ENCODE results near the gene MYRFL. TPM values are rescaled to one million over a fixed set of nuclear protein-coding genes. Genes with fewer than 3 reads are reported as not detected.

The MYRFL gene
- total RNA-seq, 1 experiment from 2014 or later: not detected

GRCh38 chr12:69874606-69875005 is 49.6 kb downstream of the MYRFL start:
- Histone ChIP-seq H3K79me2 (ENCODE audit: low read depth) (no peaks in the 10 kb centered on the region), H3K27ac (no peak overlapping the region), H3K4me1 (replicated peaks; ENCODE audit: insufficient read depth) (no peaks in the 10 kb centered on the region), H3K27me3 (ENCODE audit: insufficient read depth, low read depth) (no peaks in the 10 kb centered on the region), H4K20me1 (ENCODE audit: insufficient read depth) (no peaks in the 10 kb centered on the region), H3K4me3 (no peak overlapping the region), H2AFZ (no peak overlapping the region), H3K36me3 (ENCODE audit: low read depth) (no peaks in the 10 kb centered on the region), H3K9me2 (ENCODE audit: insufficient read depth) (no peaks in the 10 kb centered on the region), H3K9me3 (ENCODE audit: insufficient read depth, low read depth) (no peaks in the 10 kb centered on the region), H3F3A (ENCODE audit: insufficient read depth, low read depth) (no peaks in the 10 kb centered on the region), H3K4me2 (no peak overlapping the region)
- DNase-seq: no peak
- BruUV-seq (replicated peaks): no TSS peak
- CTCF ChIA-PET: interaction anchor here (0.7 kb wide), 2 partner anchors 31 to 208 kb away, joined by 3 to 12 read pairs; no protein-coding TSS in a partner anchor
- no peak for TF ChIP-seq CTCF (conservative IDR thresholded peaks at IDR 0.05)
- TF ChIP-seq EZH2 (IDR thresholded peaks at IDR 0.05; ENCODE audit: low read depth): no peak
- intact Hi-C loops (cut with micrococcal nuclease; ENCODE audit: unreplicated experiment): loop anchor here (5.0 kb wide), 2 partner anchors 517 to 973 kb away; partner anchors contain the start of gene YEATS4
- POLR2A ChIA-PET (ENCODE audit: unreplicated experiment): interaction anchor here (0.8 kb wide), 1 partner anchor 525 kb away, joined by 10 read pairs; no protein-coding TSS in a partner anchor

- H3K9me3 ChIP-seq (ENCODE audit: insufficient read depth, low read depth): no peaks in the 10 kb centered on the region
- H3F3A ChIP-seq (ENCODE audit: insufficient read depth, low read depth): no peaks in the 10 kb centered on the region
- H3K27me3 ChIP-seq (ENCODE audit: insufficient read depth, low read depth): no peaks in the 10 kb centered on the region
- intact Hi-C loops (cut with micrococcal nuclease; ENCODE audit: unreplicated experiment): loop anchor here (5.0 kb wide), 2 partner anchors 518 to 972 kb away; partner anchors contain the start of gene YEATS4
- H3K9me2 ChIP-seq (ENCODE audit: insufficient read depth): no peaks in the 10 kb centered on the region
- H2AFZ ChIP-seq: no peak overlapping the region
- H3K36me3 ChIP-seq (ENCODE audit: low read depth): no peaks in the 10 kb centered on the region
- H3K4me2 ChIP-seq: no peak overlapping the region
- DNase-seq: no peak
- TF ChIP-seq EZH2 (IDR thresholded peaks at IDR 0.05; ENCODE audit: low read depth): no peak
- no peaks in the 10 kb centered on the region for H3K4me1 ChIP-seq (replicated peaks; ENCODE audit: insufficient read depth)
- BruUV-seq (replicated peaks): no TSS peak
- no peaks in the 10 kb centered on the region for H3K79me2 ChIP-seq (ENCODE audit: low read depth)
- H3K4me3 ChIP-seq: no peak overlapping the region
- ChIA-PET POLR2A (ENCODE audit: unreplicated experiment) (no interaction called here), CTCF (no interaction called here)
- no peaks in the 10 kb centered on the region for H4K20me1 ChIP-seq (ENCODE audit: insufficient read depth)
- no peak overlapping the region for H3K27ac ChIP-seq
Observed at GRCh38 chr12:69875416-69875935, 50.4 kb downstream of the MYRFL start.

GRCh38 chr12:69879007-69879960 is 54.3 kb downstream of the MYRFL start:
- Histone ChIP-seq H3K4me1 (replicated peaks; ENCODE audit: insufficient read depth) (no peaks in the 10 kb centered on the region), H3K4me2 (peak overlapping the region; percentile 61), H3K27ac (no peak overlapping the region), H3K9me2 (ENCODE audit: insufficient read depth) (no peaks in the 10 kb centered on the region), H3K27me3 (ENCODE audit: insufficient read depth, low read depth) (no peaks in the 10 kb centered on the region), H3K4me3 (no peak overlapping the region), H4K20me1 (ENCODE audit: insufficient read depth) (no peaks in the 10 kb centered on the region), H3K9me3 (ENCODE audit: insufficient read depth, low read depth) (no peaks in the 10 kb centered on the region), H3K36me3 (ENCODE audit: low read depth) (no peaks in the 10 kb centered on the region), H2AFZ (0 out of 2 replicates have a peak overlapping the region, but pooled peaks have one; percentile 31), H3K79me2 (ENCODE audit: low read depth) (no peaks in the 10 kb centered on the region), H3F3A (ENCODE audit: insufficient read depth, low read depth) (no peaks in the 10 kb centered on the region)
- peak; percentile 57 to 67 for DNase-seq
- no TSS peak for BruUV-seq (replicated peaks)
- CTCF ChIA-PET: interaction anchor here (0.6 to 1.0 kb wide), 4 partner anchors 58 to 951 kb away, joined by 3 read pairs; no protein-coding TSS in a partner anchor
- POLR2A ChIA-PET (ENCODE audit: unreplicated experiment): no interaction called here
- TF ChIP-seq EZH2 (IDR thresholded peaks at IDR 0.05; ENCODE audit: low read depth): no peak
- peak; percentile 92 for TF ChIP-seq CTCF (conservative IDR thresholded peaks at IDR 0.05)
- intact Hi-C loops (cut with micrococcal nuclease; ENCODE audit: unreplicated experiment): loop anchor here (1.0 to 5.0 kb wide), 5 partner anchors 522 to 1135 kb away; partner anchors contain the start of gene YEATS4
